Right renal pelvis (tissue), 4 donors: ENCODE measurements around the gene COLQ. TPM values are rescaled to one million over a fixed set of nuclear protein-coding genes. Genes with fewer than 3 reads are reported as not detected.
"Not testable (repeated sequence)": the region's sequence is repeated elsewhere in the genome, so short reads cannot be mapped to it uniquely, and the experiment has no call there.

Source experiments
- DNase-seq, 4 donors: peaks; one replicate each; pipeline ENCODE4 v3.0.0-alpha.2; 2013; ENCODE audit warnings: low read depth in 4 of 4, low spot score in 3 of 4, missing footprints in 1 of 4
- polyA plus RNA-seq, 4 donors: library from polyadenylated mRNA; unstranded; fragments of 120-200 nt; gene quantifications; one replicate each; pipeline ENCODE4 v1.2.1, GENCODE V29; 2013; ENCODE audit not compliant: insufficient read length in 4 of 4

Gene COLQ
- polyA plus RNA-seq, 4 donors, result 4.3 to 6.3 (median 4.8) TPM

- DNase-seq, result no peak
These were observed 28.1 kb downstream of the COLQ start for GRCh38 chr3:15493436-15493835.

DNA sequence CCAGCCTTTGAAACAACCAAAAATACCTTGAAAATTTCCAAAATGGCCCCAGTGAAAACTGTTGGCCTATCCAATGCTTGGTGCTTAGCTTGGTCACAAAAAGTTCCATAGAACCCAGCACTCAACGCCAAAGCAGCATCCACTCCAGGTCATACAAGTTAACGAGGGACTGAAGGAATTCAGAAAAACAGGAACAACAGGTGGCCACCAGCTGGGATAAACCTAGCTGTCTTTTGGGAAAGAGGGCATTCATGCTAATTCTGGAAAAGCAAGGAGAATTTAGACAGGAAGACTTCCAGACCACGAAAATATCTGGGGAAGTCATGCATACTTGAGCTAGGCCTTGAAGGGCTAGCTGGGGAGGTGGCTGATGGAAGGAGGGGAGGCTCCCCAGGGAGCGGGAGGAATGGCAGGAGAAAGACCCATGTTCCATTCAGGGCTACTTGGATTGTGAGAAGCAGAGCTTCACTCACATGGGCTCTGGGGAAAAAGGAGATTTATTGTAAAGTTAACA, 28.6 kb downstream of the COLQ start:
- no peak for DNase-seq

GRCh38 chr3:15491143-15491542, 30.4 kb downstream of the COLQ start:
- no peak for DNase-seq

- DNase-seq, result no peak
These were observed 31.3 kb downstream of the COLQ start for GRCh38 chr3:15490158-15490557.

- DNase-seq, result no peak
These were observed 33.5 kb downstream of the COLQ start for GRCh38 chr3:15488002-15488401.

- DNase-seq, result no peak
These were observed 34.5 kb downstream of the COLQ start for GRCh38 chr3:15486979-15487378.

DNA sequence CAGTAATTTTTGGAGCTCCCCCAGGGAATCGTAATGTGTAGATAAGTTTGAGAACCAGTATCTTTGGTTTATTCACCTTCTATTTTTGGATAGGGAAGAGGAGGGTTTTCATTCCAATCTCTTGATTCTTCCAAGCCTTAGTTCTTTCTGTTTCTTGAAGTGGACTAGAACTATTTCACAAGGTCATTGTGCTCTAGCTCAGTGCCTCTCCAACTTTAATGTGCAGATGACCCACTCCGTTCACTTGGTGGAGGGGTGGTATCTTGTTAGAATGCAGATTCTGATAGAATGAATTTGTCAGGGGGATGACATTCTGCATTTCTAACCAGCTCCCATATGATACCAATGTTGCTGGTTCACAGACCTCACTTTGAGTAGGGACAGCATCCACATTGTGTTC, 35.5 kb downstream of the COLQ start:
- no peak for DNase-seq

DNA sequence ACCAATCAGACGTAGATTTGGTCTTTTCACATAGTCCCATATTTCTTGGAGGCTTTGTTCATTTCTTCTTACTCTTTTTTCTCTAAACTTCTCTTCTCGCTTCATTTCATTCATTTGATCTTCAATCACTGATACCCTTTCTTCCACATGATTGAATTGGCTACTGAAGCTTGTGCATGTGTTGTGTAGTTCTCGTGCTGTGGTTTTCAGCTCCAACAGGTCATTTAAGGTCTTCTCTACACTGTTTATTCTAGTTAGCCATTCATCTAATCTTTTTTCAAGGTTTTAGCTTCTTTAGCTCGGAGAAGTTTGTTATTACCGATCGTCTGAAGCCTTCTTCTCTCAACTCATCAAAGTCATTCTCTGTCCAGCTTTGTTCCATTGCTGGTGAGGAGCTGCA, 37.0 kb downstream of the COLQ start:
- not testable (repeated sequence) for DNase-seq

DNA sequence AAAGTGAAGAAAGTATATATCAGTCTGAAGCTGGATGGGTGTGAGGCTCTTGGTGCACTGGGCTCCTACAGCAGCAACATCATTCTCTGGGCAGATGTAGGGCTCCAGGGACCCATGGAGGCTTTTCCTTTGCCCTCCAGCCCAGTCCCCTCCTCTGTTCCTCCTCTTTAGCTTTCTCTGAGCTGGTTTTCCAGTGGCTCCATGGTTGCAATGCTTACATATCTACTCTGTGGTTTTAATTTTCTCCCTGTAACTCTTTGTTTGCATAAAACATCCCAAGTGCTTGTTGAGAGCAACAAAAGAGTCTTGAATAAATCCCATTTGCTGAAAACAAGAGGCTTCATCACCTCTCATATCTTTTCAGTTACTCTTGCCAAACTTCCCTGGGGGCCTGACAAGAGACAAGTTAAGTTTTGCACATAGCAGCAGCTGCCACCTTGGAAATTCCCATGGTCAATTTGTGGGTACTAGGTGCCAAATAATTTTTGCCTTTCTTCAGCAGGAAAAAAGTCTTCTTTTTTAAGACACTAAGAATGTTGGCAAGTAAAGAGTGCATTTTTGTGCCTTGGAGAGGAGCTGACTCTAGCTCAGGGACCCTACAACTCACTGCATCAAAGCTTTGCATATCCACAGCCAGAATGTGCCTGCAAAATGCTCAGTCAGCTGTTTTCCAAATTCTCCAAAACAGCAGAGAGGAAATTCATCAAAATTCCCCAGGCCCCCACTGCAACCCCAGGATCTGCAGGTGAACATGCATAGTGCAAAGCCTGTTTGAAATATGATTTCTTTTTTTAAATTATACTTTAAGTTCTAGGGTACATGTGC, 41.9 kb downstream of the COLQ start:
- DNase-seq, result no peak

GRCh38 chr3:15478640-15478979, 42.9 kb downstream of the COLQ start:
- DNase-seq, result no peak

DNA sequence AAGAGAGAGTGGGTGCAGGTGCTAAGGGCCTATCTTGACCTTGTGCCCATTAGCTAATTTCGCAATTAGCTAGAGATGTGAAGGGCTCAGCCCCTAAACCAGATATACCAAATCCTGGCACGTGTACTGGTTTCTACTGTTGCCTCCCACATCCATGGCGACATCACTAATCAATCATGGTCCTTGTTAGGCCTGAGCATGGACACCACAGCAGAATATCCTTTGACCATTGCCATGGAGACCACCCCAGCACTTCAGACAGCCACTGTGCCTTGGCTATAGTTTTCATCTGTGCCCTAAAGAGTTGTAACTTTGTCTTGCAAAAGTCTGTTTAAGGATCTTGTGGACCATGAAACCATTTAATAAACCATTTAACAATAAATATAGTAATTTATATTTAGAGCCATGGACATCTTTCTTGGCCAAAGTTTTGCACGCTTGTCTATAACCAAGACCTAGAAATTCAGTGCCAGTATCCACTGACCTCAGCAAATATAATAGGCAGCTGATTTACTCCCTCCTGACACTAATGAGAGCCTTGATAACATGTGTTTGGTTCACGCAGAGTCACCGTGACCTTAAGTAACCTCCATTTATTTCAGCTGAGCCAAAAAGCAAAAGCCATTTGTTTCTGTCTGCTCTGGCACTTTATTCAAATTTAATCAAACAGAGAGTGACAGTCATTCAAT, 43.4 kb downstream of the COLQ start:
- no peak for DNase-seq

DNA sequence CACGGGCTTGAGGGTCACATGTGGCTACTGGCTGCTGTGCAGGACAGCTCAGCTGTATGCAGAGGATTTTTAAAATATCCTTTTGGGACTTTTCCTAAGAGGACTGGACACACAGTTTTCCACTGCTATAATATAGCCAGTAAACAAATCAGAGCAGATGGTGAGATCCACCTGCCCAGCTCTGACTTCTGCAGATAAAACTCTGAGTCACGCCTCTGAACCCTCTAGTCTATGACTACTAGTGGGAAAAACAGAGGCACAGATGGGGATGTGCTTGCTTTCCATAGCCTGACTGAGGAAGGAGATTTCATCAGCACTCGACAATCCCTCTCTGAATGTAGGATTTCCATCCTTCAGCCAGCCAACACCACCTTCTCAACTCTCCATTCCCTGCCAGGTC, 45.1 kb downstream of the COLQ start:
- no peak for DNase-seq

- no peak for DNase-seq
These were observed 46.3 kb downstream of the COLQ start for GRCh38 chr3:15475161-15475560.

- no peak for DNase-seq
These were observed 49.6 kb downstream of the COLQ start for GRCh38 chr3:15471861-15472260.

- DNase-seq, result no peak
These were observed 50.7 kb downstream of the COLQ start for GRCh38 chr3:15470849-15471248.

GRCh38 chr3:15470261-15470660, 51.2 kb downstream of the COLQ start:
- DNase-seq, result no peak

DNA sequence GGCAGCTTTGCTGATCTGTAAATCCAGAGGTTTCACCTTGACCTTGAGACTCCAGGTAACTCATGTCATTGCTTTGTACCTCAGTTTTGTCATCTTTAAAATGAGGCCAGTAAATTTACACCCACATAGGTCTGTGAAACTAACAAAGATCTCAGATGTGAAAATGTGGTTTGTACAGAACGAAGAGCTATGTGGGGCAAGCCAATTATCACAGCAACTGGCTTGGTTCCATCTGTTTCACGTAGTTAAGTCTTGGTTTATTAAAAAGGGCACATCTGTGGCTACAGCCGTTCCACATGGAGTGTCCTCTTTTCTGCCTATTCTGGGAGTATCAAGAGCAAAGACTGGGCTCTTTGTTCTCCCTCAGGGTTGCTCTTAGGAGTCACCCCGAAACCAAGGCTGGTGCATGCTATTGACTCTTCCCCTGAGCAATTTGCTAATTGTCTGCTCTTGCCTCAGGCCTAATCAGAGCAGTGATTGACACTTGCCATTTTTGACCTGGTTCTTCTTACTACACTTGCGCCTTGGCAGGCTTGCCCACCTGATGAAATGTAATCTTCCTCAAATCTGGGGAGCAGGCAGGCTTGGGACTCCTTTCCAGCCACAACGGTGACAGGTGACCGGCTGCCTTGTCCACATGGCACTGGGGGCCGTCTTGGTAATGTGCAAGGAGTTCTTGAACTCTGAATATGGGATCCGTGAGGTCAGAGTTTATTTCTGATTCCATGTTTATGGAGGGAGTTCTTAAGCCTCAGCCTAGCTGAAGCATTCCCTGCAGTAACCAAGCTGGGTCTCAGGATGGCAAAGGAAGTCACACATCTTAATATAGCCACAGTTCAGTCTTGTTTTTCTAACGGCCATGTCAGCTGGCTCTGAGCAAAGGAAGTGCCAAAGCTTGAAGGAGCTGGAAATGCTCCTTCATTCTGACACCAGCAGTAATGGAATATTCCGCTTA, 54.0 kb downstream of the COLQ start:
- no peak for DNase-seq

GRCh38 chr3:15465876-15466585, 55.5 kb downstream of the COLQ start:
- no peak for DNase-seq

DNA sequence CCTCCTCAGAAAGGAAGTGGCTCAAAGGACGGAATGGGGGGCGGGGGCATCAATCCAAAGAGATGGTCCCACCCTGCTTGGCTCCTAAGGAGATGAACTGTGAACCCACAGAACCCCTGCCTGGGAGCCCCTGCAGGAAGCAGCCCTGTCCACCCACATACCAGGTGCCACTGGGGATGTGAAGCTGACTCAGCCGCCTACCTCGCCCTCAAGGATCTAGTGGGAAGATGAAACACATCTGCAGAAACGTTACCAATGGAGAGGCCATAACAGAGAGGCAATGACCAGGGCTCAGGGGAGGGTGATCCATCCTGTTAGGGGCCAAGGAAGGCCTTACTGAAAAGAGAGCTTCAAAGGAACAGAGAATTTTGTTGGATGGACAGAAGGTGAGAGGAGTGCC, 59.1 kb downstream of the COLQ start:
- DNase-seq, result no peak

GRCh38 chr3:15460891-15461531, 60.5 kb downstream of the COLQ start:
- no peak for DNase-seq
